Measurements from ENCODE around the gene NEUROG1.

NEUROG1 gene

GRCh38 chr5:135546912-135547311 is 11.1 kb upstream of the NEUROG1 start:
- ChIA-PET CTCF (interaction anchor here (12.3 to 13.3 kb wide), 2 partner anchors 19 to 86 kb away, joined by 287 to 853 read pairs; no protein-coding TSS in a partner anchor), POLR2A (interaction anchor here (0.6 kb wide), 1 partner anchor 913 kb away, joined by 3 read pairs; no protein-coding TSS in a partner anchor)
- Histone ChIP-seq H3K4me1 (ENCODE audit: control insufficient read depth, insufficient read depth, low read length) (no peaks in the 10 kb centered on the region), H3K9me3 (ENCODE audit: control insufficient read depth, insufficient read depth, low read depth, low read length) (no peaks in the 10 kb centered on the region), H3K4me3 (ENCODE audit: low read depth, low read length) (no peak overlapping the region), H3K36me3 (ENCODE audit: control insufficient read depth in 2 of 2, insufficient read depth in 1 of 2, low read length in 2 of 2) (no peaks in the 10 kb centered on the region), H3K27ac (ENCODE audit: extremely low read depth, low read depth, low read length) (no peak overlapping the region)
- no peak for TF ChIP-seq ZNF335 (tag by site-specific recombination; conservative IDR thresholded peaks at IDR 0.05)
- no peak for TF ChIP-seq SP7 (tag by site-specific recombination; IDR thresholded peaks at IDR 0.05)
- TF ChIP-seq ZNF354C (tag by site-specific recombination; IDR thresholded peaks at IDR 0.05; ENCODE audit: borderline replicate concordance, low read depth), result no peak
- no peak for TF ChIP-seq ZBTB26 (tag by site-specific recombination; optimal IDR thresholded peaks at IDR 0.05)
- TF ChIP-seq ZNF391 (tag by site-specific recombination; IDR thresholded peaks at IDR 0.05; ENCODE audit: borderline replicate concordance, low read depth), result no peak
- no peak for TF ChIP-seq ZNF660 (tag by site-specific recombination; IDR thresholded peaks at IDR 0.05)
- TF ChIP-seq CTCF (tag by site-specific recombination; IDR thresholded peaks at IDR 0.05), result no peak
- no peak for TF ChIP-seq ZNF211 (tag by site-specific recombination; IDR thresholded peaks at IDR 0.05; ENCODE audit: low read depth)
- TF ChIP-seq ZNF596 (tag by site-specific recombination; IDR thresholded peaks at IDR 0.05), result no peak
- no peak for TF ChIP-seq YY2 (tag by site-specific recombination; IDR thresholded peaks at IDR 0.05)
- TF ChIP-seq KLF9 (tag by site-specific recombination; IDR thresholded peaks at IDR 0.05; ENCODE audit: low read depth), result no peak
- TF ChIP-seq PRDM1 (tag by site-specific recombination; IDR thresholded peaks at IDR 0.05), result no peak
- TF ChIP-seq, protein P1, sequence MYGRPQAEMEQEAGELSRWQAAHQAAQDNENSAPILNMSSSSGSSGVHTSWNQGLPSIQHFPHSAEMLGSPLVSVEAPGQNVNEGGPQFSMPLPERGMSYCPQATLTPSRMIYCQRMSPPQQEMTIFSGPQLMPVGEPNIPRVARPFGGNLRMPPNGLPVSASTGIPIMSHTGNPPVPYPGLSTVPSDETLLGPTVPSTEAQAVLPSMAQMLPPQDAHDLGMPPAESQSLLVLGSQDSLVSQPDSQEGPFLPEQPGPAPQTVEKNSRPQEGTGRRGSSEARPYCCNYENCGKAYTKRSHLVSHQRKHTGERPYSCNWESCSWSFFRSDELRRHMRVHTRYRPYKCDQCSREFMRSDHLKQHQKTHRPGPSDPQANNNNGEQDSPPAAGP (tag by site-specific recombination; IDR thresholded peaks at IDR 0.05), result no peak
- TF ChIP-seq ZNF449 (tag by site-specific recombination; IDR thresholded peaks at IDR 0.05), result no peak
- TF ChIP-seq ZNF302 (tag by site-specific recombination; IDR thresholded peaks at IDR 0.05; ENCODE audit: low read depth), result no peak
- TF ChIP-seq ZNF175 (tag by site-specific recombination; IDR thresholded peaks at IDR 0.05), result no peak
- TF ChIP-seq ZNF214 (tag by site-specific recombination; IDR thresholded peaks at IDR 0.05; ENCODE audit: borderline replicate concordance), result no peak
- no peak for TF ChIP-seq ZNF169 (tag by site-specific recombination; IDR thresholded peaks at IDR 0.05)
- TF ChIP-seq, protein P2, sequence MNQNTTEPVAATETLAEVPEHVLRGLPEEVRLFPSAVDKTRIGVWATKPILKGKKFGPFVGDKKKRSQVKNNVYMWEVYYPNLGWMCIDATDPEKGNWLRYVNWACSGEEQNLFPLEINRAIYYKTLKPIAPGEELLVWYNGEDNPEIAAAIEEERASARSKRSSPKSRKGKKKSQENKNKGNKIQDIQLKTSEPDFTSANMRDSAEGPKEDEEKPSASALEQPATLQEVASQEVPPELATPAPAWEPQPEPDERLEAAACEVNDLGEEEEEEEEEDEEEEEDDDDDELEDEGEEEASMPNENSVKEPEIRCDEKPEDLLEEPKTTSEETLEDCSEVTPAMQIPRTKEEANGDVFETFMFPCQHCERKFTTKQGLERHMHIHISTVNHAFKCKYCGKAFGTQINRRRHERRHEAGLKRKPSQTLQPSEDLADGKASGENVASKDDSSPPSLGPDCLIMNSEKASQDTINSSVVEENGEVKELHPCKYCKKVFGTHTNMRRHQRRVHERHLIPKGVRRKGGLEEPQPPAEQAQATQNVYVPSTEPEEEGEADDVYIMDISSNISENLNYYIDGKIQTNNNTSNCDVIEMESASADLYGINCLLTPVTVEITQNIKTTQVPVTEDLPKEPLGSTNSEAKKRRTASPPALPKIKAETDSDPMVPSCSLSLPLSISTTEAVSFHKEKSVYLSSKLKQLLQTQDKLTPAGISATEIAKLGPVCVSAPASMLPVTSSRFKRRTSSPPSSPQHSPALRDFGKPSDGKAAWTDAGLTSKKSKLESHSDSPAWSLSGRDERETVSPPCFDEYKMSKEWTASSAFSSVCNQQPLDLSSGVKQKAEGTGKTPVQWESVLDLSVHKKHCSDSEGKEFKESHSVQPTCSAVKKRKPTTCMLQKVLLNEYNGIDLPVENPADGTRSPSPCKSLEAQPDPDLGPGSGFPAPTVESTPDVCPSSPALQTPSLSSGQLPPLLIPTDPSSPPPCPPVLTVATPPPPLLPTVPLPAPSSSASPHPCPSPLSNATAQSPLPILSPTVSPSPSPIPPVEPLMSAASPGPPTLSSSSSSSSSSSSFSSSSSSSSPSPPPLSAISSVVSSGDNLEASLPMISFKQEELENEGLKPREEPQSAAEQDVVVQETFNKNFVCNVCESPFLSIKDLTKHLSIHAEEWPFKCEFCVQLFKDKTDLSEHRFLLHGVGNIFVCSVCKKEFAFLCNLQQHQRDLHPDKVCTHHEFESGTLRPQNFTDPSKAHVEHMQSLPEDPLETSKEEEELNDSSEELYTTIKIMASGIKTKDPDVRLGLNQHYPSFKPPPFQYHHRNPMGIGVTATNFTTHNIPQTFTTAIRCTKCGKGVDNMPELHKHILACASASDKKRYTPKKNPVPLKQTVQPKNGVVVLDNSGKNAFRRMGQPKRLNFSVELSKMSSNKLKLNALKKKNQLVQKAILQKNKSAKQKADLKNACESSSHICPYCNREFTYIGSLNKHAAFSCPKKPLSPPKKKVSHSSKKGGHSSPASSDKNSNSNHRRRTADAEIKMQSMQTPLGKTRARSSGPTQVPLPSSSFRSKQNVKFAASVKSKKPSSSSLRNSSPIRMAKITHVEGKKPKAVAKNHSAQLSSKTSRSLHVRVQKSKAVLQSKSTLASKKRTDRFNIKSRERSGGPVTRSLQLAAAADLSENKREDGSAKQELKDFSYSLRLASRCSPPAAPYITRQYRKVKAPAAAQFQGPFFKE (tag by site-specific recombination; IDR thresholded peaks at IDR 0.05; ENCODE audit: borderline replicate concordance), result no peak
- TF ChIP-seq, protein P3, sequence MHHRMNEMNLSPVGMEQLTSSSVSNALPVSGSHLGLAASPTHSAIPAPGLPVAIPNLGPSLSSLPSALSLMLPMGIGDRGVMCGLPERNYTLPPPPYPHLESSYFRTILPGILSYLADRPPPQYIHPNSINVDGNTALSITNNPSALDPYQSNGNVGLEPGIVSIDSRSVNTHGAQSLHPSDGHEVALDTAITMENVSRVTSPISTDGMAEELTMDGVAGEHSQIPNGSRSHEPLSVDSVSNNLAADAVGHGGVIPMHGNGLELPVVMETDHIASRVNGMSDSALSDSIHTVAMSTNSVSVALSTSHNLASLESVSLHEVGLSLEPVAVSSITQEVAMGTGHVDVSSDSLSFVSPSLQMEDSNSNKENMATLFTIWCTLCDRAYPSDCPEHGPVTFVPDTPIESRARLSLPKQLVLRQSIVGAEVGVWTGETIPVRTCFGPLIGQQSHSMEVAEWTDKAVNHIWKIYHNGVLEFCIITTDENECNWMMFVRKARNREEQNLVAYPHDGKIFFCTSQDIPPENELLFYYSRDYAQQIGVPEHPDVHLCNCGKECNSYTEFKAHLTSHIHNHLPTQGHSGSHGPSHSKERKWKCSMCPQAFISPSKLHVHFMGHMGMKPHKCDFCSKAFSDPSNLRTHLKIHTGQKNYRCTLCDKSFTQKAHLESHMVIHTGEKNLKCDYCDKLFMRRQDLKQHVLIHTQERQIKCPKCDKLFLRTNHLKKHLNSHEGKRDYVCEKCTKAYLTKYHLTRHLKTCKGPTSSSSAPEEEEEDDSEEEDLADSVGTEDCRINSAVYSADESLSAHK (tag by site-specific recombination; IDR thresholded peaks at IDR 0.05), result no peak

Data from HEK293 (cell line).